SK-N-SH (cell line): ENCODE results near the gene PRDM15. TPM values are rescaled to one million over a fixed set of nuclear protein-coding genes. Genes with fewer than 3 reads are reported as not detected.

Experiments
- CTCF ChIA-PET: fragments of 300-600, 350-600 bp; formaldehyde crosslinking; extraction: SDS; loops from one replicate; lab custom pipeline; 2021; lab: Yijun Ruan, JAX
- POLR2A ChIA-PET: fragments of 350-600 bp; sonication (Branson Sonifier 250); formaldehyde crosslinking; extraction: SDS; loops from one replicate; lab custom pipeline; 2020; ENCODE audit warnings: antibody characterized with exemption, inconsistent platforms; lab: Yijun Ruan, JAX
- DNase-seq: peaks from one replicate; pipeline ENCODE4 v3.0.0; 2012
- H2AFZ ChIP-seq: fragments of 200-600 bp; sonication (generic); 2 replicates; pipeline ENCODE4 v1.8.1; 2016; ENCODE audit warnings: antibody characterized with exemption, mild to moderate bottlenecking, low read depth
- H3F3A ChIP-seq: fragments of 200-600 bp; sonication (generic); replicated peaks from 2 replicates; pipeline ENCODE3; 2016; ENCODE audit warnings: antibody characterized with exemption, mild to moderate bottlenecking; ENCODE audit not compliant: insufficient read depth
- H3K27ac ChIP-seq, 2 experiments: fragments of 200-500 bp in 1 of 2; fragments of 200-600 bp in 1 of 2; sonication (Bioruptor generic) in 1 of 2; sonication (generic), shearing (Covaris generic) in 1 of 2; 2 replicates each; pipeline versions ENCODE4 v1.5.1 to v1.6.1; 2014 to 2016; ENCODE audit warnings: low read depth in 2 of 2, inconsistent platforms in 1 of 2, low read length in 1 of 2, mild to moderate bottlenecking in 1 of 2, mixed read lengths in 1 of 2
- H3K27me3 ChIP-seq: fragments of 200-600 bp; sonication (generic), shearing (Covaris generic); 2 replicates; pipeline ENCODE4 v1.6.1; 2016; ENCODE audit warnings: mixed run types; ENCODE audit not compliant: insufficient read depth
- H3K36me3 ChIP-seq, 2 experiments: fragments of 200-500 bp in 1 of 2; fragments of 200-600 bp in 1 of 2; sonication (Bioruptor generic) in 1 of 2; sonication (generic) in 1 of 2; replicated peaks in 1 of 2; 2 replicates each; pipeline versions ENCODE3 to v1.5.1; 2014 to 2016; ENCODE audit warnings: low read length in 1 of 2, mild to moderate bottlenecking in 1 of 2; ENCODE audit not compliant: insufficient read depth in 2 of 2, control insufficient read depth in 1 of 2
- H3K4me1 ChIP-seq, 2 experiments: fragments of 200-500 bp in 1 of 2; fragments of 200-600 bp in 1 of 2; sonication (Bioruptor generic) in 1 of 2; sonication (generic), shearing (Covaris generic) in 1 of 2; 2 replicates each; pipeline versions ENCODE4 v1.5.1 to v1.6.1; 2014 to 2016; ENCODE audit warnings: low read depth in 1 of 2, low read length in 1 of 2, mixed run types in 1 of 2; ENCODE audit not compliant: insufficient read depth in 2 of 2, control insufficient read depth in 1 of 2
- H3K4me2 ChIP-seq: fragments of 200-600 bp; sonication (generic), shearing (Covaris generic); 2 replicates; pipeline ENCODE4 v1.6.1; 2017; ENCODE audit warnings: mixed run types
- H3K4me3 ChIP-seq, 2 experiments: fragments of 200-500 bp in 1 of 2; fragments of 200-600 bp in 1 of 2; sonication (Bioruptor generic) in 1 of 2; sonication (generic), shearing (Covaris generic) in 1 of 2; 2 replicates each; pipeline versions ENCODE4 v1.5.1 to v1.8.1; 2014 to 2016; ENCODE audit warnings: low read depth in 2 of 2, inconsistent platforms in 1 of 2, low read length in 1 of 2, mild to moderate bottlenecking in 1 of 2, mixed read lengths in 1 of 2, moderate library complexity in 1 of 2
- H3K79me2 ChIP-seq: fragments of 200-600 bp; sonication (generic); 2 replicates; pipeline ENCODE4 v1.8.1; 2017; ENCODE audit warnings: mild to moderate bottlenecking; ENCODE audit not compliant: insufficient read depth
- H3K9ac ChIP-seq: fragments of 200-600 bp; sonication (generic); 2 replicates; pipeline ENCODE4 v1.6.1; 2017; ENCODE audit warnings: mixed run types
- H3K9me2 ChIP-seq: fragments of 200-600 bp; sonication (generic); 2 replicates; pipeline ENCODE4 v1.6.1; 2017; ENCODE audit warnings: mixed run types
- H3K9me3 ChIP-seq: fragments of 200-600 bp; sonication (generic); 2 replicates; pipeline ENCODE4 v1.6.1; 2017; ENCODE audit warnings: mixed run types, mild to moderate bottlenecking, moderate library complexity
- H4K20me1 ChIP-seq: fragments of 200-600 bp; sonication (generic); 2 replicates; pipeline ENCODE4 v1.6.1; 2017; ENCODE audit warnings: mild to moderate bottlenecking, mixed run types; ENCODE audit not compliant: insufficient read depth
- CHD2 ChIP-seq: fragments of 150-350 bp; IDR thresholded peaks from 2 replicates; pipeline ENCODE4 v1.6.1; 2018; ENCODE audit warnings: low read length; ENCODE audit not compliant: partially characterized antibody
- FOXJ3 ChIP-seq: sonication (generic); formaldehyde crosslinking; IDR thresholded peaks from 2 replicates; pipeline ENCODE4 v1.5.1; 2020; ENCODE audit warnings: mild to moderate bottlenecking, missing genetic modification reagents
- JUND ChIP-seq: IDR thresholded peaks from 2 replicates; pipeline ENCODE4 v1.4.0; 2012
- MXI1 ChIP-seq: IDR thresholded peaks from 2 replicates; pipeline ENCODE4 v1.6.1; 2012; ENCODE audit warnings: mild to moderate bottlenecking, low read depth, low read length, improper control_type of control experiment
- NFIC ChIP-seq: IDR thresholded peaks from 2 replicates; pipeline ENCODE4 v1.4.0; 2012; ENCODE audit warnings: borderline replicate concordance
- NRF1 ChIP-seq: IDR thresholded peaks from 2 replicates; pipeline ENCODE4 v1.6.1; 2012; ENCODE audit warnings: low read depth, mild to moderate bottlenecking, low read length
- RCOR1 ChIP-seq: fragments of 150-350 bp; IDR thresholded peaks from 2 replicates; pipeline ENCODE4 v1.6.1; 2017; ENCODE audit warnings: antibody characterized with exemption, low read length
- RFX5 ChIP-seq: IDR thresholded peaks from 2 replicates; pipeline ENCODE4 v1.6.1; 2012; ENCODE audit warnings: mild to moderate bottlenecking, improper control_type of control experiment, low read length
- RXRA ChIP-seq: IDR thresholded peaks from 2 replicates; pipeline ENCODE4 v1.4.0; 2012; ENCODE audit warnings: low read depth, mild to moderate bottlenecking, borderline replicate concordance
- SMC3 ChIP-seq: IDR thresholded peaks from 2 replicates; pipeline ENCODE4 v1.6.1; 2012; ENCODE audit warnings: low read depth, low read length, improper control_type of control experiment
- YY1 ChIP-seq: IDR thresholded peaks from 2 replicates; pipeline ENCODE4 v1.4.0; 2012; ENCODE audit warnings: low read depth, mild to moderate bottlenecking
- WGBS: methylation state at CpG from one replicate; pipeline ENCODE4 v1.1.6; 2017; ENCODE audit warnings: low lambda C conversion rate; 5-methylcytosine and 5-hydroxymethylcytosine counted together
- polyA plus RNA-seq, 3 experiments: library from polyadenylated mRNA; depleted of rRNA; stranded (reverse); fragments of >200 nt; gene quantifications; 2 replicates each; pipeline ENCODE4 v1.2.3, GENCODE V29; 2012

PRDM15 gene
- polyA plus RNA-seq, 1 of the 3 experiments (the other 2 are of a cell fraction) = 7.0 TPM

DNA sequence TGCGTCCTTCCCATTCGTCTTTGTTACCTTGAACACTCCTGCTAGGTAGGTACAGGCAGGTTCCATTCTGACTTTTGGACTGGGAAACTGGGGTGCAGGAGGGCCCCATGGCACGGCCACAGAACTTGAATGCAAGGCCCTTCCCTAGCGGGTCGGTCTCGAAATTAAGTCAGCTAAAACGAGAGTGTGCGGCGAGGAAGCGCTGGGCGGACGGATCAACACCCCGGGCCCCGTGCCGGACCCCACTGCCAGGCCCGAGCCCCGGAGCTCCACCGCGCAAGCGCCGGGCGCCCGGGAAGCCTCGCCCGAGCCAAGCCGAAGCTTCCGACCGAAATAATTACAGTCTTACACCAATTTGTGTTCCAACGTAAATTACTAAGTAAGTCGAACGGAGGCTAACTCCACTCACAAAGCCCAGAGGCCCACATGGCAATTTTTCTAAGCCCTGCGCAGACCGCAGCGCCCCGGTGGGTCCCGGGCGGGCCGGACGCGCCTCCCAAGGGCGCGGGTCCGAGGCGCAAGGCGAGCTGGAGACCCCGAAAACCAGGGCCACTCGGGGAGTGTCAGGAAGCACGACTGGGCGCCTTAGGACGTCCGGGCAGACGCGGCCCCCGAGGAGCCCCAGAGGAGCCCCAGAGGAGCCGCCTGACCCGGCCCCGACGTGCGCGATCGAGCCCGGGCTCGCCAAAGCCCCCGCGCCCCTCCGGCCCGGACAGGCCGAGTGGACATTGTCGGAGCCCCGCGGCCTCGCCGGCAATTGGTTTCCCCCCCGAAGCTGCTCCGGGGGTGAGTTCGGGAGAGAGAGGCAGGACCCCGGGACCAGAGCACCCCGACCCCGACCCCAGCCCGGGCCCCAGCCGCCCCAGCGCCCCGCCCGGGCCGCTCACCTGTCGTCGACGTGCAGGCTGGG is 112.9 kb downstream of the PRDM15 start:
- Histone ChIP-seq H3K4me2 (peak overlapping the region; percentile 77), H3K27ac (no peak overlapping the region), H3K4me3 (peak overlapping the region; percentile 60 to 76), H3K27me3 (no peaks in the 10 kb centered on the region), H3K79me2 (peaks cover 16% of the 10 kb centered on the region; the same call in 1 of the 2 replicates), H3K9me2 (no peaks in the 10 kb centered on the region), H3K4me1 (peaks cover 0 to 8% of the 10 kb centered on the region in 2 experiments; a peak in 2 of 4 replicates), H4K20me1 (no peaks in the 10 kb centered on the region), H3K9ac (peak overlapping the region; percentile 64; the same call in 1 of the 2 replicates), H3K9me3 (no peaks in the 10 kb centered on the region), H2AFZ (peak overlapping the region; percentile 68), H3F3A (peaks cover 14% of the 10 kb centered on the region), H3K36me3 (no peaks in the 10 kb centered on the region)
- CTCF ChIA-PET = no interaction called here
- 56% methylated on average over 39 of the region's 88 CpGs for WGBS
- POLR2A ChIA-PET = no interaction called here
- DNase-seq = no peak
- TF ChIP-seq FOXJ3 (CRISPR knock-in tag) (no peak), CHD2 (no peak), JUND (no peak), SMC3 (no peak)

DNA sequence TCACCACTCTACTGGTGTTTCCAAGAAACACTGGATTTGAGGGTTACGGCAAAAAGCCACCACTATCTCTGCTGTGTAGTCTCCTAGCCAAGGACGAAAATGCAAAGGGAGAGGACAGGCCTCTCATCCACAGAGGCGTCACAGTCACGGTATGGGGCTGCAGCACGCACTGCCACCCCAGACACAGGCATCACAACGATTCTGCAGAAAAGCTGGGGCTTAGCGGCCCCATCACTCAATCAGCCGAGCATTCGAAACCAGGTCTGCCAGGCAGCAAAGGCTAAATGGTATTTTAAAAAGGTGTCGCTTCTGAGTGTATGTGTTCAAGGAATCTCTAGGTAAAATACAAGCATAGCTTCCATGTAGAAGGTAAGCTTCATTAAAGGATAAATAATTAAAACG is 113.7 kb downstream of the PRDM15 start:
- ChIA-PET POLR2A (no interaction called here), CTCF (interaction anchor here (1.2 kb wide), 1 partner anchor 9 kb away, joined by 3 read pairs; no protein-coding TSS in a partner anchor)
- peak overlapping the region; percentile 77; the same call in 1 of the 2 replicates for H3K4me2 ChIP-seq
- no peak overlapping the region for H3K9ac ChIP-seq
- H3F3A ChIP-seq = peaks cover 14% of the 10 kb centered on the region
- H3K4me1 ChIP-seq = peaks cover 0 to 10% of the 10 kb centered on the region in 2 experiments; a peak in 2 of 4 replicates
- H3K27me3 ChIP-seq = no peaks in the 10 kb centered on the region
- no peaks in the 10 kb centered on the region for H4K20me1 ChIP-seq
- no peak overlapping the region for H3K27ac ChIP-seq
- no peaks in the 10 kb centered on the region for H3K9me3 ChIP-seq
- DNase-seq = no peak
- H2AFZ ChIP-seq = no peak overlapping the region
- no peaks in the 10 kb centered on the region for H3K36me3 ChIP-seq
- TF ChIP-seq RFX5 (no peak), RXRA (no peak), MXI1 (no peak), YY1 (no peak)
- H3K79me2 ChIP-seq = peaks cover 16% of the 10 kb centered on the region; the same call in 1 of the 2 replicates
- no peaks in the 10 kb centered on the region for H3K9me2 ChIP-seq
- peak overlapping the region in 1 of 2 experiments; percentile 76; a peak in 3 of 4 replicates for H3K4me3 ChIP-seq
- WGBS = 83% methylated on average over 11 of the region's 11 CpGs

DNA sequence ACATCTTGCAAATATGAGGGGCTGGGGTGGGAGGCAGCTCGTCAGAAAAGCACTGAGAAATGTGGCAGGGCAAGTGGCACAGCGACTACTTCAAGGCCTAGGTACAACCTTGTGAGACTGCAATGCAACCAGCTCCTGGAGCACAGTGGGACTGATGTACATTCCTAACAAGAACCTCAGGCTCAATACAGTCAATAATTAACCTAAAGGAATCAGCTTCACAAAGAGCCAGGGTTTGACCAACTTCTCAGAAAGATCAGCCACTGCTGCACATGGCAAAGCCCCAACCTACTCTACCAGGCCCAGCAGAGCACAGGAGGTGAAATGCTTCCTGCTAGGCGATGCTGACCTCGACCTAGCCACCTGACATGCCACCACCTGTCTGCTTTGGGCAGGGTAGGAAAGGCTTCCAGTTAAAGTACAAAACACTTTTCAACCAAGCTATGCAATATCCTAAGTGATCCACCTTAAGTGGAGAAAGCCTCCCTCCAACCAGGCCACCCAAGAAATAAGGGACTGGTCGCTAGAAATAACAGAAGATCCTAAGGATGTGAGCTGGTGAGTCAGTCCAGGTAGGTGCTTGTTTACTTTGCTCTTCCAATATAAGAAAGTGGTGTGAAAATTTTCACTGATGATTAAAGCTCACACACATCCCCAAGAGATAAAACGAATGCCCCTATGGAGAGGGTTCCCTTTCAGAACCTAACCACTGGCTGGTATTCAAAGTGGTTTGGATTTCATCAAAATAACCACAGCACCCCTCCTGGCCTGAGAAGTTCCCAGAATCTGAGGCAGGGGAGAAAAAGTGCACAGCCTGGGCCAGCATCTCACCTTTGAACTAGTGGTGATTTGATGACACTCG is 114.4 kb downstream of the PRDM15 start:
- no peak overlapping the region for H3K4me3 ChIP-seq
- no peaks in the 10 kb centered on the region for H3K27me3 ChIP-seq
- H3K79me2 ChIP-seq = peaks cover 16% of the 10 kb centered on the region; the same call in 1 of the 2 replicates
- H3K27ac ChIP-seq = no peak overlapping the region
- ChIA-PET POLR2A (no interaction called here), CTCF (interaction anchor here (1.2 to 2.1 kb wide), 2 partner anchors 8 to 14 kb away, joined by 3 to 16 read pairs; no protein-coding TSS in a partner anchor)
- TF ChIP-seq NRF1 = no peak
- no peak for TF ChIP-seq RCOR1
- no peak for TF ChIP-seq NFIC
- DNase-seq = no peak
- H3F3A ChIP-seq = peaks cover 14% of the 10 kb centered on the region
- H4K20me1 ChIP-seq = no peaks in the 10 kb centered on the region
- no peak overlapping the region for H3K9ac ChIP-seq
- WGBS = 80% methylated on average over 7 of the region's 7 CpGs
- H3K4me2 ChIP-seq = 0 out of 2 replicates have a peak overlapping the region, but pooled peaks have one; percentile 77
- peaks cover 0 to 10% of the 10 kb centered on the region in 2 experiments; a peak in 2 of 4 replicates for H3K4me1 ChIP-seq
- H3K9me2 ChIP-seq = no peaks in the 10 kb centered on the region
- H3K36me3 ChIP-seq = no peaks in the 10 kb centered on the region
- H3K9me3 ChIP-seq = no peaks in the 10 kb centered on the region
- no peak overlapping the region for H2AFZ ChIP-seq
